Stimulated activated CD8-positive, alpha-beta memory T cell treated with anti-CD3 and anti-CD28 coated beads, Interleukin-2, amount 100 ng/mL, for 1 hour (primary cell): ENCODE data around the gene DEFB118.
"Not testable (repeated sequence)": the region's sequence is repeated elsewhere in the genome, so short reads cannot be mapped to it uniquely, and the experiment has no call there.

Experiments used
- DNase-seq, 2 donors: peaks; one replicate each; pipeline ENCODE4 v3.0.0-alpha.2; 2020; ENCODE audit warnings: low read depth in 2 of 2

DEFB118 gene, protein sequence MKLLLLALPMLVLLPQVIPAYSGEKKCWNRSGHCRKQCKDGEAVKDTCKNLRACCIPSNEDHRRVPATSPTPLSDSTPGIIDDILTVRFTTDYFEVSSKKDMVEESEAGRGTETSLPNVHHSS

DNA sequence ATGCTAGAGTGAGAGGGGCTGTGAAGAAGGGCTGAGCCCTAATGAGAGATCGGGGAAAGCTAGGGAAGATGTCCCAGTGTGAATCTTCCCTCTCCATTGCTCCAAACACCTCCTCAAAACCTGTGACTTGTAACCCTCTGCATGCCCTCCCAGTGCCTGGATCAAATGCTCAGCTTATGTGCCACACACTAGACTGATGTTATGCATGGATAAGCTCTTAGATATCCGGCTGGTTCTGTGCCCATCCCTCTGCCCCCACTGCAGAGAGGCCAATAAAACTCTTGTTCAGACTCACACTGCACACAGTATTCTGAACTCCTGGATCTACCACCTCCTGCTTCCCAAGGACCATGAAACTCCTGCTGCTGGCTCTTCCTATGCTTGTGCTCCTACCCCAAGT is at the start of gene DEFB118:
Gene DEFB118, plus strand, starts transcription at position 301 of the 400 bp plus-strand sequence. Its CDS starts 50 bp downstream, at position 351.
- no peak for DNase-seq

DNA sequence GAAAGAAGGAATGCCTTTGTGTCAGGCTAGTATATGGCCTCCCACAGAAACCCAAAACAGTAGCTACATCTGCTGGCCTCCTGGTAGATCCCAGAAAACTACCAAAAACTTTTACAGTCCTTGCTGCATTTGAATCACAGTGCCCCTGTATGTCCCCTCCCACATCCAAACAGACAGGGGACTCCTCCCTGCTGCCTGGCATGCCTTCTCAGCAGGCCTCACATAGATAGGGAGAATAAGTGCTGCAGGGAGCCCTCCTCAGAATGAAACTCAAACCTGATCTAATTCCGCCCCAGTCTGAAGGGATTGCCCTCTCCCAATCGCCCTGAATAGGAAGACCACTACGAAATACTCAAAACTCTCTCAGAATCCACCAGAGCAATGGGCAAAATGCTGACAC is 45.9 kb upstream of the DEFB118 start:
- no peak for DNase-seq

DNA sequence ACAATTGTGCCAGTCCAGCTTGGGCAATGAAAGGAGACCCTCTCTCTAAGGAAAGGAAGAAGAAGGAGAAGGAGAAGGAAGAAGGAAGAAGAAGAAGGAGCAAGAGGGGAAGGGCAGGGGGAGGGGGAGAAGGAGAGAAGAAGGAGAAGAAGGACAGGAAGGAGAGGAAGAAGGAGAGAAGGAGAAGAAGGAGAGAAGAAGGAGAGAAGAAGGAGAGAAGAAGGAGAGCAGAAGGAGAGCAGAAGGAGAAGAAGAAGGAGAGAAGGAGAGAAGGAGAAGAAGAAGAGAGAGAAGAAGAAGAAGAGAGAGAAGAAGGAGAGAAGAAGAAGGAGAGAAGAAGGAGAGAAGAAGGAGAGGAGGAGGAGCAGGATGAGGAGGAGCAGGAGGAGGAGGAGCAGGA is 37.5 kb upstream of the DEFB118 start:
- no peak for DNase-seq

DNA sequence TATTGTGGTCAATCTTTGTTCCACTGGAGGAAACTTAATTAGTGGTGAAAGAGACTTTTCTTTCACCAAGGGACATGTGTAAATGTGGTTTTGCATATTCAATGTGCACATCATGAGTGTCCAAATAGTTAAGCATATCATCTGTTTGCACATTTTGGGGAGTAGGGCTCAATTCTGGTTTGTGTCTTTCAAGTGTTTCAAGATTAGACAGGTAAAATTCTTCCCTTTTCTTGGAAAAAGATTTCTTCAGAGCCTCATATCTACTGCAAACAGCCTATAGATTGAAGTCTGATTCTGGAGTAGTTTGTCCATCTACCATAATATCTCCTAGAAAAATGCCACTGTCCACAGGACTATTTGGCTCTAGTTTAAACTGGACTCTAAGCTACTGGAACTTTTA is 26.9 kb upstream of the DEFB118 start:
- no peak for DNase-seq

DNA sequence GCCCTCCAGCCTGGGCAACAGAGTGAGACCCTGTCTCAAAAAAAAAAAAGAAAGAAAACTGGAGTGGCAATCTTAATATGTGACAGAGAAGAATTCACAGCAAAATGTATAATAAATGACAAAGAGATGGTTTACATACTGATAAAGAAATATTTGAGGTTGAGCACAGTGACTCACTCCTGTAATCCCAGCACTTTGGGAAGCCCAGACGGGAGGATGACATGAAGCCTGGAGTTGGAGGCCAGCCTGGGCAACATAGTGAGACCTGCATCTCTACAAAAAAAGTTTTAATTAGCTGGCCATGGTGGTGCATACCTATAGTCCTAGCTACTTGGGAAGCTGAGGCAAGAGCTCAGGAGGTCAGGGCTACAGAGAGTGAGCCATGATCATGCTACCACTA is 12.4 kb upstream of the DEFB118 start:
- no peak for DNase-seq

DNA sequence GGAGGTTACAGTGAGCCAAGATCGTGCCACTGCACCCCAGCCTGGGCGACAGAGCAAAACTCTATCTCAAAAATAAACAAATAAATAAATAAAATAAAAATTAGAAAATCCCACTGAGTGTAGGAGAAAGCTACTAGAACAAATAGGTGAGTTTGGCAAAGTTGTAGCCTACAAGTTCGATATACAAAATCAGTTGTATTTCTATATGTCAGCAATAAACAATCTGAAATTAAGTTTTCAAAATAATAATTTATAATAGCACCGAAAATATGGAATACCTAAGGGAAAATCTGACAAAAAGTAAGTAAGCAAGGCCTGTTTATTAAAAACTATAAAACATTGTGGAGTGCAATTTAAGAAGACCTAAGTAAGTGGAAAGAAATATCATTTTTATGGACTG is 5.1 kb upstream of the DEFB118 start:
- no peak for DNase-seq

DNA sequence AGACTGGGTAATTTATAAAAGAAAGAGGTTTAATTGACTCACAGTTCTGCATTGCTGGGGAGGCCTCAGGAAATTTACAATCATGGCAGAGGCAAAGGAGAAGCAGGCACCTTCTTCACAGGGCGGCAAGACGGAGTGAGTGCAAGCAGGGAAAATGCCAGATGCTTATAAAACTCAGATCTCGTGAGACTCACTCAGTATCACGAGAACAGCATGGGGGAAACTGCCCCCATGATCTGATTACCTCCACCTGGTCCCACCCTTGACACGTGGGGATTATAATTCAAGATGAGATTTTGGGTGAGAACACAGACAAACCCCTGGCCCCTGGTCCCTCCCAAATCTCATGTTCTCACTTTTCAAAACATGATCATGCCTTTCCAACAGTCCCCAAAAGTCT is 4.1 kb upstream of the DEFB118 start:
- not testable (repeated sequence) for DNase-seq

DNA sequence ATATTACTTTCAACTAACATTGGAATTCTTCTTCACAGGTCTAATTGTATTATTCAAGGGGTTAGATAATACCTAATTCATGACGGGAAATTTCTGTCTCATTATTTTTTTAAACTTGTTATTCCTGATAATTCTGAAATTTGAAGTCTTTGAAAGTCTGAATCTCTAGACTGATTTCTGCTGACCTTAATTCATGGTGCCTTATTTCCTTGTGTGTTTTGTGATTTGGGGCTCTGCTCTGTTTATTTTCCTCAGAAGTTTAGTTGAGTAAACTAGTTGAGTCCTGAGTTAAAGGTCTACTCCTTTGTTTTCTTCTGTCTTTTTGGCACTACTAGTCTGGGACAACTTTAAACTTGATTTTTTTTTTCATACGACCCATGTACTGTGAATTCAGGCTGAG is 5.9 kb downstream of the DEFB118 start:
- no peak for DNase-seq

DNA sequence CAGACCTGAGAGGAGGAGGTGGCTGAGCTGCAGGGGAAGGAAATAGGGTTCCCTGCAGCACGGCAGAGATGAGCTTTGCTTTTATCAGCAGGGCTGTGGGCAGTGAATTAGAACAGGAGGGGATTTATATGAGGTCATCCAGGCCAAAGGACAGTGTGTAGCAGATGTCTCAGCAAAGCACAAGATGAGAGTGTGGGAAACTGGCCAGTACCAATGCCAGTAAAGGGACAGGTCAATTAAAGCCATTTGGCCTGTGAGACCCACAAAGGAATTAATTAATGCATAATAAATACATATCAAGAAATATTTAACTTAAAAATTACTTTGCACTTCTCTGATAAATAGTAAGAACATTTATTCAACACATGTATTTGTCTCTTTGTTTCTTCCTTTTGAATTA is 22.1 kb downstream of the DEFB118 start, which contains the start of gene DEFB119:
Gene DEFB119, minus strand, starts transcription at position 101 of the 400 bp plus-strand sequence. CDS start 107 bp downstream, outside the sequence.
- no peak for DNase-seq

DNA sequence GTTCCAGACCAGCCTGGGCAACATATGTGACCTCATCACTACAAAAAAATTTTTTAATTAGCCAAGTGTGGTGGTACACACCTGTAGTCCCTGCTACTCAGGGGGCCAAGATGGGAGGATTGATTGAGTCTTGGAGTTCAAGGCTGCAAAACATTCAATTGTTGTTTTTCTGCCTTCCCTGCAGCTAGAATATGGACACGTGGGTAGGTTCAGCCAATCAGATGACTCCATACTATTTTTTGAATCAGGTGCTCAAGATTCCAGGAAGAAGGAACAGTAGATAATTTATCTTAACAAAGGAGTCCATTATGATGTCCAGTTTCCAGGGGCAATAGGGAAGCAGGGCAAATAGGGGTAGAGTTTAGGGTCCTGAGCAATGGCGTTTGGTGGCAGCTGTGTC is 24.4 kb downstream of the DEFB118 start:
- no peak for DNase-seq

DNA sequence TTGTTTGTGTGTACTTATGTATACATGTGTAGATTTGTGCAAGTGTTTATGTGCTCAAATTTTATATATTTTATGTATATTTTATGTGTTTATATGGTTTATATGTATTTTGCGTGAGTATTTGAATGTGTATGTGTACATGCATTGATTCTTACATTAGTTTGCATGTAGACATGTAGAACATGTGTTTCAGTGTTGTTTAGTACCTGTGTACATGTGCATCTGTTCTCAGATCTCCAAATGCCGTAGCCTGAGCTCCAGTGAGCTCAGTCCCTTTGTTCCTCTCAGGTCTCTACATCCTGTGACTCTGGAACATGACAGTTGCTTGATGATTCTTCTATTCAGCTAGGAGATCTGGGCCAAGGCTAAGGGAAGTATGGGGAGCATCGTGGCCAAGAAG is 26.5 kb downstream of the DEFB118 start:
- no peak for DNase-seq

DNA sequence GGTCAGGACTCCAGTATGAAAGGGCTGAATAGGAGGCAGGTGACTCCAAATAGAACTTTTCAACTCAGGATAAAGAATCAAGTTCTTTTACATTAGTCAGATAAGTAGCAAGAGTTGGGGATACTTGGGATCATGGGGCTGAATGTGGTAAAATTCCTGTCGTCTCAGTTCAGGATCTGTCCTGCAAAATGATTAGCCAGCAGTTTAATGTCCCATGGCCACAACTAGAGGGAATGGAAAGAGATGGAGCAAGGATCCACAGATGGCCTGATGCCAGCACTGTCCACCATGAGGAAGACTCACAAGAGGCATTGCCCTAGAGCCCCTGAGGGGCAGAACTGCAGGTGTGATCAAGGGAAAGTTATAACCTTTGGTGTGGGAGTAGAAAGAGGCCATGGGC is 35.5 kb downstream of the DEFB118 start:
- no peak for DNase-seq

DNA sequence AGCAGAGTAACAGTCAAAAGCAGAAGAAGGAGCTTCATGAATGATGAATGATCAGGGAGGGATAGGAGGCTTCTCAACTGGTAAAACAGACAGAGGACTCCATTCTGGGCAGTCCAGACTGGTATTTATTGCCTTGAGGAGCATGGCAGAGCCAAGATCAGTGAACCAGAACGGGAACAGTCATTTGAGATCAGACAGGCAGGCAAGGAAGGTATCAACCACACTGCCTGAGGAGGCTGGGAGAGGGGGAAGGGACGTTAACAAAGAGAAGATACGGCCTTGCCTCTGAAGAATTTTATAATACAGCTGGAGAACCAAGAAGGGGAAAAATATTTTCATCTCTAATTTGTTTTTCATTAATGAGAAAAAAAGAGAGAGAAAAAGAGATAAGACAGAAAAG is 37.7 kb downstream of the DEFB118 start, which contains the start of gene DEFB121:
Gene DEFB121, minus strand, starts transcription at position 101 of the 400 bp plus-strand sequence. Its CDS starts 63 bp downstream, at position 38.
- DNase-seq, result no peak

DNA sequence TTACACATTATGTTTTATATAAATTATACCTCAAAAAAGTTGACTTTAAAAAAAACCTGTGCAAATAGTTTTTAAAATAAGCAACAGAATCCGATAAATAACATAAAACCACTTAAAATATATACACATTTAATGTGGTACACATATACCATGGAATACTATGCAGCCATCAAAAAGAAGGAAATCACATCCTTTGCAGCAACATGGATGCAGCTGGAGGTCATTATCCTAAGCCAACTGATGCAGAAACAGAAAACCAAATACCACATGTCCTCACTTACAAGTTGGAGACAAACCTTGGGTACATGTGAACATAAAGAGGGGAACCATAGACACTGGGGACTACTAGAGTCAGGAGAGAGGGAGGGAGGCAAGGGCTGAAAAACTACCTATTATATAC is 41.6 kb downstream of the DEFB118 start:
- no peak for DNase-seq

DNA sequence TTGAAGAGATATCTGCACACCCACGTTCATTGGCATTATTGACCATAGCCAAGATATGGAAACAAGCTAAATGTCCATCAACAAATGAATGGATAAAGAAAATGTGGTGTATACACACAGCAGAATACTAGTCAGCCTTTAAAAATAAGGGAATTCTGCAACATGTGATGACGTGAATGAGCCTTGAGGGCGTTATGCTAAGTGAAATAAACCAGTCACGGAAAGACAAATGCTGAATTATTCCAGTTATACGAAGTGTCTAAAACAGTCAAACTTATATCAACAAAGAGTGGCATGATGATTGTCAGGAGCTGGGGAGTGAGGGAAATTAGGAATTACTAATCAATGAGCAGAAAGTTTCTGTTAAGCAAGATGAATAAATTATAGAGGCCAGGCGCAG is 46.0 kb downstream of the DEFB118 start:
- no peak for DNase-seq

DNA sequence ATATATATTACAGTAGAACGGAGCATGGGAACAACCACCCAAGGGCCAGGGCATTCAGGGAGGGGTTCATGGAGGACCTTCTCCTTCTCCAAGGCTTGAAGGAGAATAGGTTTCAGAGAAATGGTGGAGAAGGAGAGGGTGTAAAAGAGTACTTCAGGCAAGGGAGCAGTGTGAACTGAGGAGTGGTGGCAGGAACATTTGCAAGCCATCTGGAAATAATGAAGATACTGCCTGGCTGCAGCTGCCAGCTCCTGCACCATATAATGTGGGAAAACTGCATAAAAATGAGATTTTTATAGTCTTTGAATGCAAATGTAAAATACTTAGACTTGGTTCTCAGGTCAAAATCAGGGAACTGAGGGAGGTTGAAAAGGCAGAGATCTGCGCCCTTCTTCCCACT is 47.3 kb downstream of the DEFB118 start:
- no peak for DNase-seq

DNA sequence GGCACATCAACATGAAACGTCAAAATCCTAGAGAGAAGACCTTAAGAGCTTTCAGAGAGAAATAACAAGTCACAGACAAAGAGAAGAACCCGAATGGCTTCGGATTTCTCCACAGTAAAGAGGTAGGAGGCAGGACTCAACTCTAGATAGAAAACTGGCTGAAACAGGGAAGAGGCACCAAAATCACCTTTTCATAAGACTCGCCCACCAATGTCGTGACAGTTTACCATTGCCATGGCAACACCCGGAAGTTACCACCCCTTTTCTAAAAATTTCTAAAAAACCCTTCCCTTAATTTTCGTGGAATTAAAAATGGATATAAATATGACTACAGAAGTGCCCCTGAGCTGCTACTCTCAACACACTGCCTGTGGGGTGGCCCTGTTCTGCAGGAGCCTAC is 49.9 kb downstream of the DEFB118 start:
- DNase-seq, result no peak
